AG04450 (cell line): ENCODE data around the gene RHAG. TPM values are rescaled to one million over a fixed set of nuclear protein-coding genes. Genes with fewer than 3 reads are reported as not detected.

Experiments used
- CTCF ChIA-PET: fragments of 300-600, 350-600 bp; formaldehyde crosslinking; extraction: SDS; loops from one replicate; lab custom pipeline; 2022; ENCODE audit warnings: antibody characterized with exemption, inconsistent platforms; lab: Charles Lee
- POLR2A ChIA-PET: fragments of 350-600 bp; formaldehyde crosslinking; extraction: SDS; loops from one replicate; lab custom pipeline; 2021; ENCODE audit warnings: antibody characterized with exemption, inconsistent platforms; lab: Yijun Ruan, JAX
- DNase-seq: peaks from one replicate; pipeline ENCODE4 v3.0.0-alpha.2; 2011; ENCODE audit warnings: low read depth, low spot score
- H3K27ac ChIP-seq: one replicate; pipeline ENCODE4 v1.5.1; 2012; ENCODE audit warnings: low read depth, low read length, control low read depth
- H3K27me3 ChIP-seq: one replicate; pipeline ENCODE4 v1.6.0; 2012; ENCODE audit warnings: low read length; ENCODE audit not compliant: control insufficient read depth, insufficient read depth
- H3K4me3 ChIP-seq: 2 replicates; pipeline ENCODE4 v1.5.1; 2011; ENCODE audit warnings: mild to moderate bottlenecking, low read depth, low read length, control low read depth
- H3K9me3 ChIP-seq: 2 replicates; pipeline ENCODE4 v1.5.1; 2012; ENCODE audit warnings: low read length; ENCODE audit not compliant: control insufficient read depth, insufficient read depth
- polyA plus RNA-seq: library from polyadenylated mRNA; depleted of rRNA; stranded (reverse); fragments of >200 nt; gene quantifications from 2 replicates; pipeline ENCODE4 v1.2.3, GENCODE V29; 2011
- TF ChIP-seq, protein P1 (sequence below): IDR thresholded peaks from 2 replicates; pipeline ENCODE4 v1.5.1; 2011; ENCODE audit warnings: low read depth, low read length, control low read depth, inconsistent platforms

Gene RHAG
- polyA plus RNA-seq, 1 experiment, result not detected

DNA sequence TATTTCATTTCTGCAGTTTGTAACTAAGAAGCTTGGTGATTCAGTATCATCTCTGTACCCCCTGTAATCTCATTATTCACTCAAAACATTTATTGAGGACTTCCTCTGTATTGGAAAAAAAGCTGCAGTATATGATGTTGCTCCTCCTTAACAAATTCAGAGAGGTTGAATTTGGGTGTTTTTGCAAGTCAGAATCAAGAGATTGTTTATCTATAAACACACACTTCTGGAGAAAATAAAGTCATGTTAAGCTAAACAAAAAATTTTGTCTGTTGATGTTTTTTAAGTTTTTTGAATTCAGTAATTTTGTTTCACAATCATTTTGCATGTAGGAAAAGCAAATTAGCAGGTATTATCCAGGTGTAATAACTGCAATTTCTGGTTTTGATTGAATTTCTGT, 11.4 kb upstream of the RHAG start:
- DNase-seq, result no peak
- Histone ChIP-seq H3K4me3 (no peak overlapping the region), H3K27ac (no peak overlapping the region), H3K9me3 (no peaks in the 10 kb centered on the region), H3K27me3 (no peaks in the 10 kb centered on the region)
- ChIA-PET POLR2A (no interaction called here), CTCF (no interaction called here)
- TF ChIP-seq, protein P1, sequence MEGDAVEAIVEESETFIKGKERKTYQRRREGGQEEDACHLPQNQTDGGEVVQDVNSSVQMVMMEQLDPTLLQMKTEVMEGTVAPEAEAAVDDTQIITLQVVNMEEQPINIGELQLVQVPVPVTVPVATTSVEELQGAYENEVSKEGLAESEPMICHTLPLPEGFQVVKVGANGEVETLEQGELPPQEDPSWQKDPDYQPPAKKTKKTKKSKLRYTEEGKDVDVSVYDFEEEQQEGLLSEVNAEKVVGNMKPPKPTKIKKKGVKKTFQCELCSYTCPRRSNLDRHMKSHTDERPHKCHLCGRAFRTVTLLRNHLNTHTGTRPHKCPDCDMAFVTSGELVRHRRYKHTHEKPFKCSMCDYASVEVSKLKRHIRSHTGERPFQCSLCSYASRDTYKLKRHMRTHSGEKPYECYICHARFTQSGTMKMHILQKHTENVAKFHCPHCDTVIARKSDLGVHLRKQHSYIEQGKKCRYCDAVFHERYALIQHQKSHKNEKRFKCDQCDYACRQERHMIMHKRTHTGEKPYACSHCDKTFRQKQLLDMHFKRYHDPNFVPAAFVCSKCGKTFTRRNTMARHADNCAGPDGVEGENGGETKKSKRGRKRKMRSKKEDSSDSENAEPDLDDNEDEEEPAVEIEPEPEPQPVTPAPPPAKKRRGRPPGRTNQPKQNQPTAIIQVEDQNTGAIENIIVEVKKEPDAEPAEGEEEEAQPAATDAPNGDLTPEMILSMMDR, result no peak

DNA sequence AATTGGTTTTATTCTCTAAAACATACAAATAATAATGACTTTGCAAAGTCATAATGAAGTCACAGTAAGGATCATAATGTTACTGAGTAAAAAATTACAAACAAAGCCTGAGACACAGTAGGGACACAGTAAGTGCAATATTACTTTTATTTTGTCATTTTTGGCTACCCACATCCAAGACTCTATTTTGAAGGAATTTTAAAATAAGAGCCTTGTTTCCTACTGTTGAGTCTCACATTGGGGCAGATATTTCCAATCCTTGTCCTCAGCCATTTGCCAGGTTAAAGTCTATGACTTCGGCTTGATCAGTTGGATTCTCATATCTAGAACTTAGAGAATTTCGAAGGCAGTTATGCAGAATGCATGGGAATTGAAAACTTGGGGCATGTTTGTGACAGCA, 10.8 kb upstream of the RHAG start:
- no peak overlapping the region for H3K27ac ChIP-seq
- no peak overlapping the region for H3K4me3 ChIP-seq
- TF ChIP-seq, protein P1, result no peak
- no peak for DNase-seq
- no peaks in the 10 kb centered on the region for H3K27me3 ChIP-seq
- no peaks in the 10 kb centered on the region for H3K9me3 ChIP-seq
- CTCF ChIA-PET, result no interaction called here
- POLR2A ChIA-PET, result no interaction called here

DNA sequence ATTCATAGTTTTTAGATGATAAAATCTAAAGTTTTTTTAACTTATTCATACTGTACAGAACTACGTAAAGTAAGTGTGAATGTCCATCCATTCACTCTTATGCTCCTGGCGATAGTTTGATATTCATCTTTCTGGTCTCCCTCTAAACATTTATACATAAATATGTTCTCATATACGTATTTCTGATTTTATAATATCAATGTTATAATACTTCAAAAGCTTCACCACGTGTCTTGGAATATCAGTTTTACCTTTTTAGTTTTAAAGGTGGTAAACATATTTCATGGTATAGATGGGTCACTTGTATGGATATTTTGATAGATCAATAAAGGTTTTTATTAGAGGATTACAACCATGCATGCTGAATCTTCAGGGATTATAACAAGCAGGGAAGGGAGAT, 10.3 kb upstream of the RHAG start:
- DNase-seq, result no peak
- CTCF ChIA-PET, result no interaction called here
- H3K4me3 ChIP-seq, result no peak overlapping the region
- H3K27ac ChIP-seq, result no peak overlapping the region
- no peaks in the 10 kb centered on the region for H3K27me3 ChIP-seq
- no peaks in the 10 kb centered on the region for H3K9me3 ChIP-seq
- POLR2A ChIA-PET, result no interaction called here
- TF ChIP-seq, protein P1, result no peak

DNA sequence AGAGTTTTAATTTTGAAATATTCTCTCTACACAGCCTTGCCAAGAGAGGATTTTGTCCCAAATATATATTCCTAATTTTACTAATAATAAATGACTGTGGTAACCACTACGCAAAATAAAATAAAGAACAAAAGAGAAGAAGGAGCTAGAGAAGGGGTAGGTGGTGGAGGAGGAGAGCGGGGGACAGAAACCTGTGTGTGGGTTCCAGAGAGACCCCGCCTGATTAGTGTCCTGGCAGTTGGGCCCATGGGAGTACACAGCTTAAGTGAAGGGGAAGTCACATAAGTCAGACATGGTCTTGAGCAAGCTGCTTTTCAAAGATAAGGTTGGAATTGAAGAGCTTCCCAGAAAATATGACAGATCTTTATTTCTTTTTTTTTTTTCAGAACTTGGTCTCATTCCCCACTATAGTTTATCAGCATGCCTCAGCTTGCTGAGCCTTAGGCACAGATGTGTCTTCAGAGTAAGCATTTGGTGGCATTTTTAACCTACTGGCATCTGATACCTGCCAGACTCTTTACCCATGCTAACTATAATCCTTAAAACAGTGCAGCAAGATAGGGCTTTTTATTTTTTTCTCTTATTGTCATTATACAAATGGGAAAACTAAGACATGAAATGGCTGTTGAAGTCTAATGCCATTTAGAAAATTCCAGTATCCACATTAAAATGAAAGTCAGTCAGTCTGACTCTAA, 9.6 kb upstream of the RHAG start:
- ChIA-PET POLR2A (no interaction called here), CTCF (no interaction called here)
- H3K4me3 ChIP-seq, result no peak overlapping the region
- TF ChIP-seq, protein P1, result no peak
- no peaks in the 10 kb centered on the region for H3K27me3 ChIP-seq
- no peak overlapping the region for H3K27ac ChIP-seq
- no peaks in the 10 kb centered on the region for H3K9me3 ChIP-seq
- DNase-seq, result no peak

DNA sequence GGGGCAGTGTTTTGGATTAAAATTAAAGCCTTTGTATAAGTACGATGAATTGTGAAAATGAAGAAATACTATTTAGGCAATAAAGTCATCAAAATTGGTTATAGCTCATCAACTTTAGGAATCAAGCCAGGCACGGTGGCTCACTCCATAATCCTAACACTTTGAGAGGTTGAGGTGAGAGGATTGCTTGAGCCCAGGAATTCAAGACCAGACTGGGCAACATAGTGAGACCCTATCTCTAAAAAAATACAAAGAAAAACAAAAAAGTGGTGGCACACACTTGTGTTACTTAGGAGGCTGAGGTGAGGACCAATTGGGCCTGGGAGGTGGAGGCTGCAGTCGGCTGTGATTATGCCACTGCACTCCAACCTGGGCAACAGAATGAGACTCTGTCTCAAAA, 8.5 kb upstream of the RHAG start:
- no peaks in the 10 kb centered on the region for H3K27me3 ChIP-seq
- ChIA-PET CTCF (no interaction called here), POLR2A (no interaction called here)
- TF ChIP-seq, protein P1, result no peak
- H3K4me3 ChIP-seq, result no peak overlapping the region
- DNase-seq, result no peak
- no peaks in the 10 kb centered on the region for H3K9me3 ChIP-seq
- no peak overlapping the region for H3K27ac ChIP-seq
